ENCODE results near the gene SACS. TPM values are rescaled to one million over a fixed set of nuclear protein-coding genes. Genes with fewer than 3 reads are reported as not detected.

The SACS gene
- total and polyA plus RNA-seq, 4 donors, result 0.50 to 7.2 (median 2.9) TPM

DNA sequence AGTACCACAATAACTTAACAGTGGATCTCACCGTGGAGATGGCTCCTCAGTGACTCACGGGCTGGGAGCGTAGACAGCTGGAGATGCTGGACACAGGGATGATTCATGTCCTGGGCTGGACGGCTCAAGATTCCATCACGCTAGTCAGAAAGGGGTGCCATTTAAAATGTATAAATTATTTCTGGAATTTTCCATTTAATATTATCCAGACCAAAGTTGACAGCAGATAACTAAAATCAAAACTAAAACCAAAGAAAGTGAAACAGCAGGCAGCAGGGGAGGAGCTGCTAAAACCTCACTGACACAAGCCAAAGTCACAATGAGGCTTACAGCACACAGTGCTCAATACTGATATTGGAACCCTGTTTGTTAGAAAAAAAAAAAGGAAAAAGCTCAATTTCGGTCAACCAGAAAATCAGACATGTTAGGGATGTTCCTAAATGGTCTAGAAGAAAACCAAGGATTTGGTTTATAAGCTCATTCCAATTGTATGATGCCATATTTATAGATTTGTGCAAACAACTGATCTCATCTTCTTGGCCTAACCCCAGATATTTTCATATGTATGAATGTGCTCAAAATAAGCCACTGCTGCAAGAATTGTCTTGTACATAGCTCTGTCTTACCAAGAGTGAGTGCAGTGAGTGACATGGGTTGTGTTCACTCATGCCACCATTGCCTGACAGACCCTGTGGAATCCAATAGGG is 111.8 kb downstream of the SACS start:
- TF ChIP-seq, protein P1, sequence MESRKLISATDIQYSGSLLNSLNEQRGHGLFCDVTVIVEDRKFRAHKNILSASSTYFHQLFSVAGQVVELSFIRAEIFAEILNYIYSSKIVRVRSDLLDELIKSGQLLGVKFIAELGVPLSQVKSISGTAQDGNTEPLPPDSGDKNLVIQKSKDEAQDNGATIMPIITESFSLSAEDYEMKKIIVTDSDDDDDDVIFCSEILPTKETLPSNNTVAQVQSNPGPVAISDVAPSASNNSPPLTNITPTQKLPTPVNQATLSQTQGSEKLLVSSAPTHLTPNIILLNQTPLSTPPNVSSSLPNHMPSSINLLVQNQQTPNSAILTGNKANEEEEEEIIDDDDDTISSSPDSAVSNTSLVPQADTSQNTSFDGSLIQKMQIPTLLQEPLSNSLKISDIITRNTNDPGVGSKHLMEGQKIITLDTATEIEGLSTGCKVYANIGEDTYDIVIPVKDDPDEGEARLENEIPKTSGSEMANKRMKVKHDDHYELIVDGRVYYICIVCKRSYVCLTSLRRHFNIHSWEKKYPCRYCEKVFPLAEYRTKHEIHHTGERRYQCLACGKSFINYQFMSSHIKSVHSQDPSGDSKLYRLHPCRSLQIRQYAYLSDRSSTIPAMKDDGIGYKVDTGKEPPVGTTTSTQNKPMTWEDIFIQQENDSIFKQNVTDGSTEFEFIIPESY (IDR thresholded peaks at IDR 0.05), result no peak
- no peak for TF ChIP-seq YY1 (IDR thresholded peaks at IDR 0.05)
- TF ChIP-seq FOXA1 (IDR thresholded peaks at IDR 0.05), result no peak
- TF ChIP-seq MAX (IDR thresholded peaks at IDR 0.05), result no peak
- no peak for TF ChIP-seq SP1 (IDR thresholded peaks at IDR 0.05)
- no peak for TF ChIP-seq REST (IDR thresholded peaks at IDR 0.05)
- TF ChIP-seq CTCF (IDR thresholded peaks at IDR 0.05; ENCODE audit: low read depth, low read length, missing input control), result no peak
- TF ChIP-seq NR2F2 (IDR thresholded peaks at IDR 0.05), result no peak
- no peak for TF ChIP-seq RAD21 (IDR thresholded peaks at IDR 0.05)

DNA sequence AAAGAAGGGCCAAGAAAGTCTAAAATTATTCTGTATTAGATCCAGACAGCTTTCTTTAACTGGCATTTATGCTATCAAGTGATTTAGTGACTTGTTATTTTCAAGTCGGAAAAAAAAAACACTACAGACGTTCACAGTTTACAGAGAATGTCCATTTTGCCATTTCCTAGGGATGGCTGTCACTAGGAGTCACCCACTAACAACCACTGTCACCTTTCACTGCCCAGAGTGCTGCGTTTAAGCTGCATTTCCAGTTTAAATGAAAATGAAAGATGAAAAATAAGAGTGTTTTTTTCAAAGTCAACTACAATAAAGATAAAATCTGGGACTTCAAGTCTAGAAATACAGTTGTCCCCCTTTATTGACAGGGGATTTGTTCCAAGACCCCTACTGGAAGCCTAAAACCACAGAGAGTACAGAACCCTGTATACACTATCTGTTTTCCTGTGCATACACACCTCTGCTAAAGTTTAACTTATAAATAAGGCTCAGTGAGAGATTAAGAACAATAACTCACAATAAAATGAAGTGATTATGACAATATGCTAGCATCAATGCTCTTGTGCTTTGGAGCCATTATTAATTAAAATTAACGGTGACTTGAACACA is 112.5 kb downstream of the SACS start:
- 53% methylated on average over 4 of the region's 4 CpGs for WGBS
- no peaks in the 10 kb centered on the region for H3K36me3 ChIP-seq (ENCODE audit: control insufficient read depth in 4 of 4, insufficient read depth in 3 of 4, low read depth in 1 of 4, low read length in 3 of 4)
- H3K4me3 ChIP-seq (ENCODE audit: low read depth in 1 of 3, low read length in 3 of 3), result no peak overlapping the region
- no peak overlapping the region for H3K9ac ChIP-seq (ENCODE audit: low read depth in 1 of 2, low read length in 2 of 2)
- peaks cover 0 to 1% (median 0%) of the 10 kb centered on the region in 4 donors for H3K4me1 ChIP-seq (ENCODE audit: control insufficient read depth in 4 of 4, insufficient read depth in 4 of 4, low read length in 3 of 4)
- H3K27me3 ChIP-seq (ENCODE audit: control insufficient read depth in 4 of 4, insufficient read depth in 4 of 4, low read length in 3 of 4), result peaks cover 0 to 4% (median 1%) of the 10 kb centered on the region in 4 donors
- H3K27ac ChIP-seq (ENCODE audit: low read depth in 1 of 2, low read length in 2 of 2), result peak overlapping the region in 1 of 2 donors; percentile 1
- no peak for DNase-seq (ENCODE audit: low spot score)
- H3K9me3 ChIP-seq (ENCODE audit: control insufficient read depth in 4 of 4, low read length in 3 of 4), result no peaks in the 10 kb centered on the region
- TF ChIP-seq SP1 (IDR thresholded peaks at IDR 0.05) (no peak), YY1 (IDR thresholded peaks at IDR 0.05) (no peak), FOXA1 (IDR thresholded peaks at IDR 0.05) (no peak), EGR1 (IDR thresholded peaks at IDR 0.05; ENCODE audit: low read depth in 2 of 2) (no peak), RAD21 (IDR thresholded peaks at IDR 0.05) (no peak), HNF4A (conservative IDR thresholded peaks at IDR 0.05) (no peak)
- TF ChIP-seq, protein P2, sequence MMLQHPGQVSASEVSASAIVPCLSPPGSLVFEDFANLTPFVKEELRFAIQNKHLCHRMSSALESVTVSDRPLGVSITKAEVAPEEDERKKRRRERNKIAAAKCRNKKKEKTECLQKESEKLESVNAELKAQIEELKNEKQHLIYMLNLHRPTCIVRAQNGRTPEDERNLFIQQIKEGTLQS (IDR thresholded peaks at IDR 0.05), result no peak
- TF ChIP-seq, protein P1 (IDR thresholded peaks at IDR 0.05), result no peak

More for the DNA sequence above, 111.8 kb downstream of the SACS start:
- H3K4me3 ChIP-seq (ENCODE audit: low read depth in 1 of 3, low read length in 3 of 3), result no peak overlapping the region
- peaks cover 0 to 1% (median 0%) of the 10 kb centered on the region in 4 donors for H3K4me1 ChIP-seq (ENCODE audit: control insufficient read depth in 4 of 4, insufficient read depth in 4 of 4, low read length in 3 of 4)
- WGBS, result 70% methylated on average over 6 of the region's 6 CpGs
- no peaks in the 10 kb centered on the region for H3K36me3 ChIP-seq (ENCODE audit: control insufficient read depth in 4 of 4, insufficient read depth in 3 of 4, low read depth in 1 of 4, low read length in 3 of 4)
- no peaks in the 10 kb centered on the region for H3K9me3 ChIP-seq (ENCODE audit: control insufficient read depth in 4 of 4, low read length in 3 of 4)
- H3K27ac ChIP-seq (ENCODE audit: low read depth in 1 of 2, low read length in 2 of 2), result peak overlapping the region in 1 of 2 donors; percentile 1
- H3K9ac ChIP-seq (ENCODE audit: low read depth in 1 of 2, low read length in 2 of 2), result no peak overlapping the region
- no peak for DNase-seq (ENCODE audit: low spot score)
- H3K27me3 ChIP-seq (ENCODE audit: control insufficient read depth in 4 of 4, insufficient read depth in 4 of 4, low read length in 3 of 4), result peaks cover 0 to 4% (median 1%) of the 10 kb centered on the region in 4 donors

Data from liver (tissue), 9 donors.